K562 (cell line): ENCODE results near the gene PSMA6. TPM values are rescaled to one million over a fixed set of nuclear protein-coding genes. Genes with fewer than 3 reads are reported as not detected.
A peak's percentile ranks its signal among the peaks of the same experiment; 100 is the strongest.

Experiments
- BDP1 ChIP-seq: IDR thresholded peaks from 3 replicates; pipeline ENCODE4 v1.6.1; 2011; ENCODE audit not compliant: insufficient read length, insufficient read depth
- BRCA1 ChIP-seq, 2 experiments: fragments of 450-650 bp in 1 of 2; sonication (generic) in 1 of 2; formaldehyde crosslinking in 1 of 2; IDR thresholded peaks; 2 replicates each; pipeline versions ENCODE4 v1.5.0 to v1.6.1; 2017 to 2020; ENCODE audit warnings: mild to moderate bottlenecking in 1 of 2, missing genetic modification reagents in 1 of 2
- CAMTA2 ChIP-seq: fragments of 250-450 bp; sonication (Bioruptor Pico); conservative IDR thresholded peaks from 2 replicates; pipeline ENCODE4 v1.5.1; 2022
- CBFA2T3 ChIP-seq: fragments of 450-650 bp; IDR thresholded peaks from 2 replicates; pipeline ENCODE4 v1.6.1; 2017
- CREBBP ChIP-seq: IDR thresholded peaks from one replicate; pipeline ENCODE4 v1.6.1; 2012; ENCODE audit warnings: low read depth, mild to moderate bottlenecking, control low read depth, inconsistent platforms, low read length
- CREM ChIP-seq: IDR thresholded peaks from 2 replicates; pipeline ENCODE4 v1.6.1; 2014; ENCODE audit warnings: antibody characterized with exemption, low read depth
- HDGF ChIP-seq: fragments of 450-650 bp; IDR thresholded peaks from 2 replicates; pipeline ENCODE4 v1.6.1; 2016
- MAFG ChIP-seq: fragments of 450-650 bp; conservative IDR thresholded peaks from 2 replicates; pipeline ENCODE4 v1.6.1; 2016; ENCODE audit warnings: missing genetic modification characterization, missing compliant biosample characterization
- POLR2AphosphoS2 ChIP-seq: IDR thresholded peaks from 2 replicates; pipeline ENCODE4 v1.6.1; 2012; ENCODE audit warnings: low read length, improper control_type of control experiment
- TCFL5 ChIP-seq: fragments of 250-450 bp; sonication (Bioruptor Pico); conservative IDR thresholded peaks from 2 replicates; pipeline ENCODE4 v1.6.1; 2021; ENCODE audit warnings: mild to moderate bottlenecking, moderate library complexity, matching md5 sums
- TGIF2 ChIP-seq: sonication (generic); formaldehyde crosslinking; IDR thresholded peaks from 2 replicates; pipeline ENCODE4 v1.8.1; 2022; ENCODE audit warnings: mild to moderate bottlenecking, missing genetic modification reagents, moderate library complexity
- ZNF3 ChIP-seq: fragments of 250-450 bp; sonication (Bioruptor Pico); IDR thresholded peaks from 2 replicates; pipeline ENCODE4 v1.5.0; 2021; ENCODE audit warnings: mild to moderate bottlenecking, moderate library complexity
- ZNF316 ChIP-seq: fragments of 450-650 bp; IDR thresholded peaks from 2 replicates; pipeline ENCODE4 v1.6.1; 2016
- polyA plus RNA-seq, 8 experiments: library from polyadenylated mRNA; depleted of rRNA in 4 of 8; stranded (reverse) in 5 of 8; unstranded in 3 of 8; fragments of >200 nt; fragmentation: Nextera tagmentation in 2 of 8; fragmentation: Illumina TruSeq in 1 of 8; extraction: Ambion mirVana in 2 of 8; extraction: Trizol in 1 of 8; gene quantifications; 2 replicates each; pipeline versions ENCODE4 v1.2.1 to v1.2.3, GENCODE V29; 2011 to 2014; ENCODE audit warnings: inconsistent platforms in 1 of 8, missing spikeins in 1 of 8
- total RNA-seq, 7 experiments: library from RNA; depleted of rRNA in 6 of 7; stranded (reverse); fragments of >200 nt in 6 of 7; fragmentation: Illumina TruSeq in 2 of 7; extraction: Trizol in 2 of 7; gene quantifications; 2 replicates each; pipeline versions ENCODE4 v1.2.1 to v1.2.3, GENCODE V29; 2011 to 2021; ENCODE audit warnings: low replicate concordance in 1 of 7
- TF ChIP-seq, protein P1 (sequence below): fragments of 250-450 bp; sonication (Bioruptor Pico); IDR thresholded peaks from 2 replicates; pipeline ENCODE4 v1.8.0; 2021; ENCODE audit warnings: moderate library complexity, mild to moderate bottlenecking, inconsistent platforms
- TF ChIP-seq, protein P2 (sequence below): sonication (generic); formaldehyde crosslinking; IDR thresholded peaks from 2 replicates; pipeline ENCODE4 v1.8.1; 2023; ENCODE audit warnings: mild to moderate bottlenecking, missing genetic modification reagents
- TF ChIP-seq, protein P3 (sequence below), 2 experiments: fragments of 450-650 bp; IDR thresholded peaks; 2 replicates each; pipeline ENCODE4 v1.6.1; 2018; ENCODE audit warnings: mild to moderate bottlenecking in 2 of 2, low read depth in 1 of 2; ENCODE audit not compliant: partially characterized antibody in 2 of 2
- TF ChIP-seq, protein P4 (sequence below): fragments of 200-800 bp; sonication (Bioruptor generic); IDR thresholded peaks from 2 replicates; pipeline ENCODE4 v1.6.1; 2016; ENCODE audit warnings: missing genetic modification characterization, missing compliant biosample characterization

The PSMA6 gene
- total and polyA plus RNA-seq, 9 of the 15 experiments (the other 6 are each of a cell fraction or from before 2014, with no cell fraction given) = 210 to 952 (median 288) TPM

DNA sequence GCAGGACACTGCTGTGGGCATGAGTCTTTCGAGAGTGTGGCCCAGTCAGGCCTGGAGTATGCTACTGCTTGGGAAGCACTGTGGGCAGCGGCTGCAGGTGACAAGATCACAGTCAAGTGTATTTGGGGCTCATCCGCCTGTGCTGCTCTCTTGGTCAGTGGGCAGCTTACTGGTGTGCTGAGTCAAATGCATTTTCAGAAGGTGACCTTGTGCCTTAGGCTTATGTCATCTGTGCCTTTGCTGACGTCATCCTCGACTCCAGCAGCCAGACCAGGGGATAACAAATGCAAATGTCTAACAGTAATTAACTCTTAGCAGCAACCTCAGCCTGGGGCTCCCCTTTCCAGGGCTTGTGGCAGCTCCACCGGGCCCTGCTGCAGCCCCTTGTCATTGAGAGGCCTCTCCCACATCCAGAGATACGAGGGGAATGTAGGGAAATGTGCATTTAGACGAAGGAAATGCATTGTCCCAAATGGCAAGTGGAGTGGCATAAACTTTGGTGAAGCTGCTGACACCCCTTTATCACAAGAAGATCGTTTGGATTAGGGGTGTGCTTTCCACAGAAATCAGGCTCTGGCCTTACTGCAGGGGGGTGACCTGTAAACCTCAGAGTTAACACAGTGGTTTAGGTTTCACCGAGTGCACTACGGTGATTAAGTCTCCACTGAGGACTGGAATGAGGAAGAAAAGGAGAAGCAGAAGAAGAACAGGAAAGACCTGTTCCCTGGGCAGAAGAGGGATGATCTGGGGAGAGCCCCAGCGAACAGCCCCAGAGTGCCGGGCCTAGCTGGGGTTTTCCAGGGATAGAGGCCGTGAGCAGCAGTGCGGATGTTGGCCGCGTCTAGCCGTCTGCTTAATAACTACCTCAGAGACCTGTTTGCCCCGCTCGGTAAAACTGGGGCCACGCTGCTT is 39.7 kb downstream of the PSMA6 start (continued):
- TF ChIP-seq, protein P1, sequence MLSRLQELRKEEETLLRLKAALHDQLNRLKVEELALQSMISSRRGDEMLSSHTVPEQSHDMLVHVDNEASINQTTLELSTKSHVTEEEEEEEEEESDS = no peak
- TF ChIP-seq MAFG (tag) (peak; percentile 43; the same call in 1 of the 2 replicates), ZNF316 (peak; percentile 25; the same call in 1 of the 2 replicates), BRCA1 (IDR thresholded peaks at IDR 0.05) (no peak), BRCA1 (CRISPR knock-in tag; IDR thresholded peaks at IDR 0.05) (no peak), BDP1 (no peak), CREM (peak; percentile 93), CBFA2T3 (peak; percentile 32), TGIF2 (CRISPR knock-in tag) (no peak), POLR2AphosphoS2 (no peak), CREBBP (no peak), TCFL5 (CRISPR knock-in tag) (no peak), ZNF3 (CRISPR knock-in tag) (no peak), HDGF (no peak), CAMTA2 (no peak)
- TF ChIP-seq, protein P2, sequence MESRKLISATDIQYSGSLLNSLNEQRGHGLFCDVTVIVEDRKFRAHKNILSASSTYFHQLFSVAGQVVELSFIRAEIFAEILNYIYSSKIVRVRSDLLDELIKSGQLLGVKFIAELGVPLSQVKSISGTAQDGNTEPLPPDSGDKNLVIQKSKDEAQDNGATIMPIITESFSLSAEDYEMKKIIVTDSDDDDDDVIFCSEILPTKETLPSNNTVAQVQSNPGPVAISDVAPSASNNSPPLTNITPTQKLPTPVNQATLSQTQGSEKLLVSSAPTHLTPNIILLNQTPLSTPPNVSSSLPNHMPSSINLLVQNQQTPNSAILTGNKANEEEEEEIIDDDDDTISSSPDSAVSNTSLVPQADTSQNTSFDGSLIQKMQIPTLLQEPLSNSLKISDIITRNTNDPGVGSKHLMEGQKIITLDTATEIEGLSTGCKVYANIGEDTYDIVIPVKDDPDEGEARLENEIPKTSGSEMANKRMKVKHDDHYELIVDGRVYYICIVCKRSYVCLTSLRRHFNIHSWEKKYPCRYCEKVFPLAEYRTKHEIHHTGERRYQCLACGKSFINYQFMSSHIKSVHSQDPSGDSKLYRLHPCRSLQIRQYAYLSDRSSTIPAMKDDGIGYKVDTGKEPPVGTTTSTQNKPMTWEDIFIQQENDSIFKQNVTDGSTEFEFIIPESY (CRISPR knock-in tag) = no peak
- TF ChIP-seq, protein P3, sequence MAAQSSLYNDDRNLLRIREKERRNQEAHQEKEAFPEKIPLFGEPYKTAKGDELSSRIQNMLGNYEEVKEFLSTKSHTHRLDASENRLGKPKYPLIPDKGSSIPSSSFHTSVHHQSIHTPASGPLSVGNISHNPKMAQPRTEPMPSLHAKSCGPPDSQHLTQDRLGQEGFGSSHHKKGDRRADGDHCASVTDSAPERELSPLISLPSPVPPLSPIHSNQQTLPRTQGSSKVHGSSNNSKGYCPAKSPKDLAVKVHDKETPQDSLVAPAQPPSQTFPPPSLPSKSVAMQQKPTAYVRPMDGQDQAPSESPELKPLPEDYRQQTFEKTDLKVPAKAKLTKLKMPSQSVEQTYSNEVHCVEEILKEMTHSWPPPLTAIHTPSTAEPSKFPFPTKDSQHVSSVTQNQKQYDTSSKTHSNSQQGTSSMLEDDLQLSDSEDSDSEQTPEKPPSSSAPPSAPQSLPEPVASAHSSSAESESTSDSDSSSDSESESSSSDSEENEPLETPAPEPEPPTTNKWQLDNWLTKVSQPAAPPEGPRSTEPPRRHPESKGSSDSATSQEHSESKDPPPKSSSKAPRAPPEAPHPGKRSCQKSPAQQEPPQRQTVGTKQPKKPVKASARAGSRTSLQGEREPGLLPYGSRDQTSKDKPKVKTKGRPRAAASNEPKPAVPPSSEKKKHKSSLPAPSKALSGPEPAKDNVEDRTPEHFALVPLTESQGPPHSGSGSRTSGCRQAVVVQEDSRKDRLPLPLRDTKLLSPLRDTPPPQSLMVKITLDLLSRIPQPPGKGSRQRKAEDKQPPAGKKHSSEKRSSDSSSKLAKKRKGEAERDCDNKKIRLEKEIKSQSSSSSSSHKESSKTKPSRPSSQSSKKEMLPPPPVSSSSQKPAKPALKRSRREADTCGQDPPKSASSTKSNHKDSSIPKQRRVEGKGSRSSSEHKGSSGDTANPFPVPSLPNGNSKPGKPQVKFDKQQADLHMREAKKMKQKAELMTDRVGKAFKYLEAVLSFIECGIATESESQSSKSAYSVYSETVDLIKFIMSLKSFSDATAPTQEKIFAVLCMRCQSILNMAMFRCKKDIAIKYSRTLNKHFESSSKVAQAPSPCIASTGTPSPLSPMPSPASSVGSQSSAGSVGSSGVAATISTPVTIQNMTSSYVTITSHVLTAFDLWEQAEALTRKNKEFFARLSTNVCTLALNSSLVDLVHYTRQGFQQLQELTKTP (IDR thresholded peaks at IDR 0.05; ENCODE audit: low read depth in 1 of 2, partially characterized antibody in 2 of 2) = no peak
- TF ChIP-seq, protein P4, sequence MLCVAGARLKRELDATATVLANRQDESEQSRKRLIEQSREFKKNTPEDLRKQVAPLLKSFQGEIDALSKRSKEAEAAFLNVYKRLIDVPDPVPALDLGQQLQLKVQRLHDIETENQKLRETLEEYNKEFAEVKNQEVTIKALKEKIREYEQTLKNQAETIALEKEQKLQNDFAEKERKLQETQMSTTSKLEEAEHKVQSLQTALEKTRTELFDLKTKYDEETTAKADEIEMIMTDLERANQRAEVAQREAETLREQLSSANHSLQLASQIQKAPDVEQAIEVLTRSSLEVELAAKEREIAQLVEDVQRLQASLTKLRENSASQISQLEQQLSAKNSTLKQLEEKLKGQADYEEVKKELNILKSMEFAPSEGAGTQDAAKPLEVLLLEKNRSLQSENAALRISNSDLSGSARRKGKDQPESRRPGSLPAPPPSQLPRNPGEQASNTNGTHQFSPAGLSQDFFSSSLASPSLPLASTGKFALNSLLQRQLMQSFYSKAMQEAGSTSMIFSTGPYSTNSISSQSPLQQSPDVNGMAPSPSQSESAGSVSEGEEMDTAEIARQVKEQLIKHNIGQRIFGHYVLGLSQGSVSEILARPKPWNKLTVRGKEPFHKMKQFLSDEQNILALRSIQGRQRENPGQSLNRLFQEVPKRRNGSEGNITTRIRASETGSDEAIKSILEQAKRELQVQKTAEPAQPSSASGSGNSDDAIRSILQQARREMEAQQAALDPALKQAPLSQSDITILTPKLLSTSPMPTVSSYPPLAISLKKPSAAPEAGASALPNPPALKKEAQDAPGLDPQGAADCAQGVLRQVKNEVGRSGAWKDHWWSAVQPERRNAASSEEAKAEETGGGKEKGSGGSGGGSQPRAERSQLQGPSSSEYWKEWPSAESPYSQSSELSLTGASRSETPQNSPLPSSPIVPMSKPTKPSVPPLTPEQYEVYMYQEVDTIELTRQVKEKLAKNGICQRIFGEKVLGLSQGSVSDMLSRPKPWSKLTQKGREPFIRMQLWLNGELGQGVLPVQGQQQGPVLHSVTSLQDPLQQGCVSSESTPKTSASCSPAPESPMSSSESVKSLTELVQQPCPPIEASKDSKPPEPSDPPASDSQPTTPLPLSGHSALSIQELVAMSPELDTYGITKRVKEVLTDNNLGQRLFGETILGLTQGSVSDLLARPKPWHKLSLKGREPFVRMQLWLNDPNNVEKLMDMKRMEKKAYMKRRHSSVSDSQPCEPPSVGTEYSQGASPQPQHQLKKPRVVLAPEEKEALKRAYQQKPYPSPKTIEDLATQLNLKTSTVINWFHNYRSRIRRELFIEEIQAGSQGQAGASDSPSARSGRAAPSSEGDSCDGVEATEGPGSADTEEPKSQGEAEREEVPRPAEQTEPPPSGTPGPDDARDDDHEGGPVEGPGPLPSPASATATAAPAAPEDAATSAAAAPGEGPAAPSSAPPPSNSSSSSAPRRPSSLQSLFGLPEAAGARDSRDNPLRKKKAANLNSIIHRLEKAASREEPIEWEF (CRISPR knock-in tag) = no peak
